T-helper 17 cell (primary cell): ENCODE results near the gene ZNF597. TPM values are rescaled to one million over a fixed set of nuclear protein-coding genes. Genes with fewer than 3 reads are reported as not detected.
A peak's percentile ranks its signal among the peaks of the same experiment; 100 is the strongest.

Source experiments
- ATAC-seq: fragments of 150-1000 bp; cut with Tn5 transposase; 2 replicates; pipeline ENCODE4 v1.10.0; 2021; ENCODE audit warnings: mild to moderate bottlenecking, moderate library complexity
- DNase-seq, 3 donors: peaks; one replicate each; pipeline versions ENCODE4 v3.0.0 to v3.0.0-alpha.2; 2020 to 2021
- H3K9me3 ChIP-seq: one replicate; pipeline ENCODE4 v1.7.0; 2013; ENCODE audit warnings: low read length, mild to moderate bottlenecking; ENCODE audit not compliant: control insufficient read depth, poor library complexity, severe bottlenecking
- H3K27ac Mint-ChIP-seq: one replicate; pipeline ENCODE4 v1.8.0; 2022; ENCODE audit warnings: mild to moderate bottlenecking, moderate library complexity, mixed read lengths
- H3K27me3 Mint-ChIP-seq: one replicate; pipeline ENCODE4 v1.8.0; 2022; ENCODE audit warnings: mixed read lengths
- H3K36me3 Mint-ChIP-seq: one replicate; pipeline ENCODE4 v1.8.0; 2022; ENCODE audit warnings: low read depth, mixed read lengths
- H3K4me1 Mint-ChIP-seq: one replicate; pipeline ENCODE4 v1.8.0; 2022; ENCODE audit warnings: mild to moderate bottlenecking, mixed read lengths
- H3K4me3 Mint-ChIP-seq: one replicate; pipeline ENCODE4 v1.8.0; 2022; ENCODE audit warnings: mild to moderate bottlenecking, moderate library complexity, mixed read lengths
- total RNA-seq, 4 donors: library from RNA in 2 of 4; stranded (reverse) in 2 of 4; gene quantifications; one replicate each; pipeline ENCODE4 v1.2.3 and lab custom pipeline; 2022 to 2026

Gene ZNF597
- total RNA-seq, 2 donors from 2014 or later = 3.0 to 3.2 TPM

- Mint-ChIP-seq H3K27ac (no peak overlapping the region), H3K36me3 (no peaks in the 10 kb centered on the region), H3K4me3 (no peak overlapping the region), H3K27me3 (no peaks in the 10 kb centered on the region), H3K4me1 (peaks cover 36% of the 10 kb centered on the region)
- H3K9me3 ChIP-seq = no peaks in the 10 kb centered on the region
- ATAC-seq (no peak), DNase-seq (no peak)
Measured at GRCh38 chr16:3470723-3471122, 27.4 kb upstream of the ZNF597 start.

- DNase-seq (no peak), ATAC-seq (no peak)
- Mint-ChIP-seq H3K4me1 (peaks cover 31% of the 10 kb centered on the region), H3K36me3 (no peaks in the 10 kb centered on the region), H3K27ac (no peak overlapping the region), H3K27me3 (no peaks in the 10 kb centered on the region), H3K4me3 (no peak overlapping the region)
- no peaks in the 10 kb centered on the region for H3K9me3 ChIP-seq
Measured at GRCh38 chr16:3469736-3470135, 26.4 kb upstream of the ZNF597 start.

GRCh38 chr16:3468501-3468900, 25.2 kb upstream of the ZNF597 start:
- DNase-seq (no peak), ATAC-seq (no peak)
- no peak overlapping the region for H3K27ac Mint-ChIP-seq
- peaks cover 34% of the 10 kb centered on the region for H3K4me1 Mint-ChIP-seq
- no peaks in the 10 kb centered on the region for H3K36me3 Mint-ChIP-seq
- H3K4me3 Mint-ChIP-seq = no peak overlapping the region
- H3K27me3 Mint-ChIP-seq = no peaks in the 10 kb centered on the region
- no peaks in the 10 kb centered on the region for H3K9me3 ChIP-seq

GRCh38 chr16:3467921-3468320, 24.6 kb upstream of the ZNF597 start:
- no peak for ATAC-seq
- H3K9me3 ChIP-seq = no peaks in the 10 kb centered on the region
- Mint-ChIP-seq H3K4me3 (no peak overlapping the region), H3K4me1 (peaks cover 33% of the 10 kb centered on the region), H3K36me3 (no peaks in the 10 kb centered on the region), H3K27ac (no peak overlapping the region), H3K27me3 (no peaks in the 10 kb centered on the region)
- DNase-seq = no peak

GRCh38 chr16:3467182-3467581, 23.9 kb upstream of the ZNF597 start:
- no peak for DNase-seq
- H3K27ac Mint-ChIP-seq = peak overlapping the region; percentile 78
- no peaks in the 10 kb centered on the region for H3K36me3 Mint-ChIP-seq
- no peaks in the 10 kb centered on the region for H3K27me3 Mint-ChIP-seq
- peak overlapping the region; percentile 21 for H3K4me3 Mint-ChIP-seq
- peaks cover 31% of the 10 kb centered on the region for H3K4me1 Mint-ChIP-seq
- no peak for ATAC-seq
- no peaks in the 10 kb centered on the region for H3K9me3 ChIP-seq

- H3K4me1 Mint-ChIP-seq = peaks cover 36% of the 10 kb centered on the region
- H3K27me3 Mint-ChIP-seq = no peaks in the 10 kb centered on the region
- ATAC-seq = no peak
- peak overlapping the region; percentile 78 for H3K27ac Mint-ChIP-seq
- no peak for DNase-seq
- H3K9me3 ChIP-seq = no peaks in the 10 kb centered on the region
- no peak overlapping the region for H3K4me3 Mint-ChIP-seq
- no peaks in the 10 kb centered on the region for H3K36me3 Mint-ChIP-seq
Measured at GRCh38 chr16:3465911-3466584, 22.7 kb upstream of the ZNF597 start.

GRCh38 chr16:3465301-3465700, 22.0 kb upstream of the ZNF597 start:
- Mint-ChIP-seq H3K4me1 (peaks cover 40% of the 10 kb centered on the region), H3K27me3 (no peaks in the 10 kb centered on the region), H3K36me3 (no peaks in the 10 kb centered on the region), H3K27ac (no peak overlapping the region), H3K4me3 (no peak overlapping the region)
- DNase-seq (no peak), ATAC-seq (no peak)
- H3K9me3 ChIP-seq = no peaks in the 10 kb centered on the region

GRCh38 chr16:3461151-3461550, 17.8 kb upstream of the ZNF597 start:
- peaks cover 36% of the 10 kb centered on the region for H3K4me1 Mint-ChIP-seq
- ATAC-seq (no peak), DNase-seq (no peak)
- H3K36me3 Mint-ChIP-seq = no peaks in the 10 kb centered on the region
- no peaks in the 10 kb centered on the region for H3K9me3 ChIP-seq
- H3K4me3 Mint-ChIP-seq = peak overlapping the region; percentile 7
- peak overlapping the region; percentile 82 for H3K27ac Mint-ChIP-seq
- no peaks in the 10 kb centered on the region for H3K27me3 Mint-ChIP-seq

GRCh38 chr16:3460585-3460984, 17.3 kb upstream of the ZNF597 start:
- Mint-ChIP-seq H3K27ac (peak overlapping the region; percentile 82), H3K4me1 (peaks cover 36% of the 10 kb centered on the region), H3K36me3 (no peaks in the 10 kb centered on the region), H3K27me3 (no peaks in the 10 kb centered on the region), H3K4me3 (peak overlapping the region; percentile 7)
- no peak for ATAC-seq
- DNase-seq = no peak
- H3K9me3 ChIP-seq = no peaks in the 10 kb centered on the region

GRCh38 chr16:3460121-3460520, 16.8 kb upstream of the ZNF597 start:
- no peak for ATAC-seq
- H3K36me3 Mint-ChIP-seq = no peaks in the 10 kb centered on the region
- no peak for DNase-seq
- no peaks in the 10 kb centered on the region for H3K9me3 ChIP-seq
- no peaks in the 10 kb centered on the region for H3K27me3 Mint-ChIP-seq
- H3K4me1 Mint-ChIP-seq = peaks cover 36% of the 10 kb centered on the region
- H3K4me3 Mint-ChIP-seq = peak overlapping the region; percentile 92
- H3K27ac Mint-ChIP-seq = peak overlapping the region; percentile 97

GRCh38 chr16:3459401-3460090, 16.2 kb upstream of the ZNF597 start:
- no peaks in the 10 kb centered on the region for H3K27me3 Mint-ChIP-seq
- no peaks in the 10 kb centered on the region for H3K9me3 ChIP-seq
- no peaks in the 10 kb centered on the region for H3K36me3 Mint-ChIP-seq
- peaks cover 36% of the 10 kb centered on the region for H3K4me1 Mint-ChIP-seq
- H3K4me3 Mint-ChIP-seq = peak overlapping the region; percentile 92
- peak overlapping the region; percentile 97 for H3K27ac Mint-ChIP-seq
- peak; percentile 15 for ATAC-seq
- no peak for DNase-seq

- peak overlapping the region; percentile 97 for H3K27ac Mint-ChIP-seq
- peak; percentile 16 for ATAC-seq
- H3K36me3 Mint-ChIP-seq = no peaks in the 10 kb centered on the region
- no peaks in the 10 kb centered on the region for H3K9me3 ChIP-seq
- no peak for DNase-seq
- no peaks in the 10 kb centered on the region for H3K27me3 Mint-ChIP-seq
- H3K4me3 Mint-ChIP-seq = peak overlapping the region; percentile 92
- H3K4me1 Mint-ChIP-seq = peaks cover 33% of the 10 kb centered on the region
Measured at GRCh38 chr16:3458852-3459361, 15.6 kb upstream of the ZNF597 start.

GRCh38 chr16:3458278-3458851, 15.1 kb upstream of the ZNF597 start:
- no peaks in the 10 kb centered on the region for H3K36me3 Mint-ChIP-seq
- H3K4me3 Mint-ChIP-seq = peak overlapping the region; percentile 92
- ATAC-seq = no peak
- peaks cover 33% of the 10 kb centered on the region for H3K4me1 Mint-ChIP-seq
- no peak for DNase-seq
- no peaks in the 10 kb centered on the region for H3K27me3 Mint-ChIP-seq
- peak overlapping the region; percentile 97 for H3K27ac Mint-ChIP-seq
- H3K9me3 ChIP-seq = no peaks in the 10 kb centered on the region
